GM18499 (cell line): ENCODE measurements around the gene KLHL22.
"Not testable (repeated sequence)": the region's sequence is repeated elsewhere in the genome, so short reads cannot be mapped to it uniquely, and the experiment has no call there.

Source experiments
- ATAC-seq: cut with Tn5 transposase; IDR thresholded peaks from one replicate; pipeline ENCODE4 v1.9.1; 2021; ENCODE audit warnings: moderate number of reproducible peaks; ENCODE audit not compliant: insufficient read depth, unreplicated experiment

Gene KLHL22

DNA sequence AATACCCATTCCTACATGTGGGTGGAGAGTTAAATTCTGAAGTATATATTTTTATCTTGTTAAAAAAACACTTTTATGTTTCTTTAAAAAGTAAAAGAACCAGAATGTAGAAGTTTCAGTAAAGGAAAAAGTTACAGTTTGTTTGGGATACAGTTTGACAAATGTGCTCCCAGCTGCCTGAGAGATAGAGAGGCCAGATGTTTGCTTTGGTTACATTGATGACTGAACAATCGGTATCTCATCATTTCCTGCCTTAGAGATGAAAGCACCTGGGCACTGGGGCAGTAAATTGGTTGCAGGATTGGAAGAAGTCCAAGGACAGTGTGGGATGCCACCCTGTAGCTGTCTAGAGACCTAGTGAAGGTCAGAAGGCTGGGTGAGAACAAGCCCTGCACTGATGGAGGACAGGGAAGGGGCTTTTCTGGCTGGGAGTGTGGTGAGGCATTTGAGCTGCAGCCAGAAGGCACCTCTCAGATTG, 28.4 kb upstream of the KLHL22 start:
- no peak for ATAC-seq

GRCh38 chr22:20523086-20523983, 27.7 kb upstream of the KLHL22 start:
- no peak for ATAC-seq

GRCh38 chr22:20522134-20523004, 26.8 kb upstream of the KLHL22 start:
- no peak for ATAC-seq

- ATAC-seq, result no peak
These were observed 24.5 kb upstream of the KLHL22 start for GRCh38 chr22:20520093-20520511.

GRCh38 chr22:20519558-20519957, 24.0 kb upstream of the KLHL22 start:
- no peak for ATAC-seq

DNA sequence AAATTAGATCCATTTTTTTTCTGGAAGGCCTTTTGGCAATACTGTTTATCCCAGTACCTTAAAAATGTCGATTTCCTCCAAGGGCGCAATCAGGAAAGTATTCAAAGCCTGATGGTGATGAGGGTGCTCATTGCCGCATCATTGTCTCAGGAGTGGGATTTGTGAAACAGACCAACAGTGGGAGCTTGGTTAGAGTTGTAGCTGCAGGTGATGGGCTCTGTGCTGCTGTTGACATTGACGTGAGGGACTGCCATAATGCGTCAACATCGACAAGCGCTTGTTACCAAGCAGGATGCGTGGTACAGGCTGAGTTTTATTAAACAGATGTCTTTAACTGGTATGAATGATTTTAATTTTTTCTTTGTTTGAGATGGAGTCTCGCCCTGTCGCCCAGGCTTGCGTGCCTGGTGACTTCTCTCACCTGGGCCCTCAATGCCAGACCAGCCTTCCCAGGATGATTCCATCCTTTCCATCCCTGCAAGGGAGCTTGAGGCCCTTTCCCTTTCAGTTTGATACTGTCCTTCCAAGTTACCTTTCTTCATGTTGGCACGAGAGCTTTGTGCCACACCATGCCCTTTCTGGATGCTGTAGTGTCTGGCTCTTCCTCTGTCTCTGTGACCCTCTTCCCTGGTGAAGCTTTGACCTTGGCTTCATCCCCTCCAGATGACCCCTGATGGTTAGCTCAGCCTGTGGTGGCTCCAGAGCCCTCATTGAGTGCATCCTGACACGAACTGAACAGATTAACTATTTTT, 22.4 kb upstream of the KLHL22 start:
- no peak for ATAC-seq

DNA sequence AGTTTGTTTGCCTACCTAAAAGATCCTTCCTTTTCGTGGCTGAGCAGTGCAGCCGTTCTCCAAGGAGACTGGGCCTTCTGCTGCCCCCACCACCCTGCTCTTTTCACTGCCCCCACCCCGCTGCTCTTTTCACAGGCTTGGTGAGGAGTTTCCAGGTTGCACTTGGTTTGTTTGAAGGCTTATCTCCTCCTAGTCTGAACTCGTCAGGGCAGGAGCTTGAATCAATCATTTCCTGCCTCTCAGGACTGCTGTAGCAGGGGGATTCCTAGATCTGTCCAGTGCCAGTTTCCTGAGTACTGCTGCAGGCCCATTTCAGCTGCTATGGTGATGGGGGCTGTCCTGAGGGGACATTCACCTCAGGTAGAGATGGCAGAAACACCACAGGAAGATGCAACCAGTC, 21.8 kb upstream of the KLHL22 start:
- ATAC-seq, result no peak

DNA sequence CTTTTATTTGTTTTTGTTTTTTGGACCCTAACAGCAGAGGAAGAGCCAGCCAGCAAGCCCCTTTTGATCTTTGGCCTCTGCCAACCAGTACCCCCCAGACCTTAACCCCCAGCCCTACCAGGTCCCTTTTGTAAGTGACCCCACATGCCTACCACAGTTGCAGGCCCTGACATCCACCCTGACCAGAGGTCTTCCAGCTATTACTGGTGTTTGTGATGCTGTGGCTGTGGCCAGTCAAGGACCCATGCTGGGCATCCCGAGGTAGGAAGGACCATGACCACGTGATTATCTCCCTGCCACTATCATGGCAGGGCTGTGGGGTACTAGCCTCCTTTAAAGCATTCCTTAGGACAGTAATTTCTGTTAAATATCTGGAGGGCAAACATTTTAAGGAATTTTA, 20.8 kb upstream of the KLHL22 start:
- no peak for ATAC-seq

- no peak for ATAC-seq
These were observed 19.2 kb upstream of the KLHL22 start for GRCh38 chr22:20514658-20515406.

- ATAC-seq, result no peak
These were observed 16.1 kb upstream of the KLHL22 start for GRCh38 chr22:20511578-20512229.

GRCh38 chr22:20510811-20511577, 15.4 kb upstream of the KLHL22 start:
- no peak for ATAC-seq

- ATAC-seq, result no peak
These were observed 13.9 kb upstream of the KLHL22 start for GRCh38 chr22:20509344-20510047.

DNA sequence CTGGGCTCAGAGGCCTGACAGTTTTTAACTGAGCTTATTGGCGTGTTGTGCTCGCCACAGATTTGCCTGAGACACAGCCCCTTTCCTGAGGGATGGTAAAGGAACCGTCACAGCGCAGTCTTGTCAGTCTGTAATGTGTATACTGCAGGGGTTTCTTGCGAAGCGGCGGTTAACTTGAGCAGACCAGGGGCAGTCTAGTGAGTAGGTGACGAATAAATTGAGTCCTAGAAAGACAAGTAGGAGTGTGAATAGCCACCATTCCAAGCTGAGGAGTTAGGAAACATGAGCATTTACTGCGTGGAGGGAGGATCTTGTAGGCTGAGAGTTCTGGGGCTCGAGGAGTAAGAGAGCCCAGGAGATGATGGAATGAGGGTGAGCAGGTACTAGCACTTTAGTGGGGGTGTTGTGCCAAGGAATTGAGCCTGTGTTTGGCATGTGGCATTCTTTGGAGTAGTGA, 13.2 kb upstream of the KLHL22 start:
- no peak for ATAC-seq

- not testable (repeated sequence) for ATAC-seq
These were observed 12.6 kb upstream of the KLHL22 start for GRCh38 chr22:20508067-20508755.

DNA sequence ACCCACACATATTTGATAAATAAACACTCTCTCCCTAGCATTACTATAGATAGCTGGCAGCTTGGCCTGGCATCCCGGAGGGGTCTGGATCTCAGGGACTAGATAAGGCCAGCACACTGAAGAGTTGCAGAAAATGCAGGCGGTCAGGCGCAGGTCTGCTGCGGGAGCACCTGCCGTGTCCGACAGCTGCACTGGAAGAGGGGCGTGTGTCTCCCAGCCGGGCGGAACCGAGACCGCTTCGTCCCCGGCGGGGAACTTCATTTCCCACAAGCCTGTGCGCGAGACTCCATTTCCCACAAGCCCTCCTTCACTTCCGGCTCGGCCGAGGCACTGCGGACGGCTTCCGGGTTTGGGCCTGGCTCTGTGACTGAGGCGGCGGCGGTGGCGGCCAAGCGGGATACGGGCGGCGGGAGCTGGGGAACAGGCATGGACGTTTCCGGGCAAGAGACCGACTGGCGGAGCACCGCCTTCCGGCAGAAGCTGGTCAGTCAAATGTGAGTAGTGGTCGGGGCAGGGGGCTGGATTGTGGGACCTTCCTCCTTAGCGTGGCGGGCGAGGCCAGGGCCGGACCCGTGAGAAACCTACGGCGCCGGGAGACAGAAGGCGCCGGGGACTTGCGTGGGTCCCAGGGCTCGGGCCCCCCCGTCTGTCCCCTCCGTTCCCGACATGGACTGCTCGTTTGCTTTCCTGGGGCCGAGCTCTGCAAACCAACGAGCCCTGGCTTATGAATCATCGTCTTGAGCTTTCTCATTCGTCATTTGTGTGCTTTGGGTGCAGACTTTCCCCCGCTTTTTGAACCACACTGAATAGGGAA, 11.9 kb upstream of the KLHL22 start, which contains the start of gene MED15:
Gene MED15 (plus strand): TSS at position 358 of the 814 bp plus-strand sequence. CDS start 69 bp downstream, at position 427.
- ATAC-seq, result no peak

GRCh38 chr22:20506543-20507252, 11.1 kb upstream of the KLHL22 start:
- no peak for ATAC-seq
